ENCODE measurements around the gene IGSF5. TPM values are rescaled to one million over a fixed set of nuclear protein-coding genes. Genes with fewer than 3 reads are reported as not detected.

The IGSF5 gene
- total RNA-seq, 3 donors from 2014 or later (not counting 1 experiment from before 2014, with no cell fraction given) = not detected

DNA sequence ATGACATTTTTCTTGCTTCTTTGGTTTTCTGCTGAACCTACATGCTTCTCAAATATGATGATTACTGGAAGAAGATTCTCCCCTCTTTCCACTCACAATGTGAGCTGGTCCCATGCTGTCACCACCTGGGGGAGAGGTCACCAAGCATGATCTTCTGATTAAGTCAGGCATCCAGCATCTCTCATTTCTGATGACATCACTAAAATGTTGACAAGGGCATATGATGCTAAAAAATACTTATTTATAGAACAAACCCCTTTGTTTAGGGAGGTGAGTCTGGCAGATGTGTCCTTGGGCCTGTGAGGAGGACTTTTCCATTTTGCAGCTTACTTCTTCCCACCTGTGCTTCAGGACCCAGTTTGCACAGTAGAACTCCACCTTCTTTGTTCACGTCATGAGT lies 80.3 kb downstream of the IGSF5 start:
- Mint-ChIP-seq H3K9me3 (peaks cover 2 to 3% of the 10 kb centered on the region in 2 donors), H3K36me3 (no peaks in the 10 kb centered on the region), H3K27me3 (ENCODE audit: low read depth in 2 of 2) (no peaks in the 10 kb centered on the region), H3K4me3 (no peak overlapping the region), H3K4me1 (no peaks in the 10 kb centered on the region), H3K27ac (no peak overlapping the region)
- Histone ChIP-seq H3K27ac (ENCODE audit: low read length) (no peak overlapping the region), H3K27me3 (ENCODE audit: control insufficient read depth, insufficient read depth, low read length) (no peaks in the 10 kb centered on the region), H3K36me3 (ENCODE audit: control insufficient read depth, insufficient read depth, low read length) (no peaks in the 10 kb centered on the region), H3K9me3 (ENCODE audit: control insufficient read depth, insufficient read depth, low read length) (no peaks in the 10 kb centered on the region), H3K4me3 (ENCODE audit: low read length) (no peak overlapping the region), H3K4me1 (ENCODE audit: control insufficient read depth, insufficient read depth, low read length) (no peaks in the 10 kb centered on the region)
- TF ChIP-seq, protein P1, sequence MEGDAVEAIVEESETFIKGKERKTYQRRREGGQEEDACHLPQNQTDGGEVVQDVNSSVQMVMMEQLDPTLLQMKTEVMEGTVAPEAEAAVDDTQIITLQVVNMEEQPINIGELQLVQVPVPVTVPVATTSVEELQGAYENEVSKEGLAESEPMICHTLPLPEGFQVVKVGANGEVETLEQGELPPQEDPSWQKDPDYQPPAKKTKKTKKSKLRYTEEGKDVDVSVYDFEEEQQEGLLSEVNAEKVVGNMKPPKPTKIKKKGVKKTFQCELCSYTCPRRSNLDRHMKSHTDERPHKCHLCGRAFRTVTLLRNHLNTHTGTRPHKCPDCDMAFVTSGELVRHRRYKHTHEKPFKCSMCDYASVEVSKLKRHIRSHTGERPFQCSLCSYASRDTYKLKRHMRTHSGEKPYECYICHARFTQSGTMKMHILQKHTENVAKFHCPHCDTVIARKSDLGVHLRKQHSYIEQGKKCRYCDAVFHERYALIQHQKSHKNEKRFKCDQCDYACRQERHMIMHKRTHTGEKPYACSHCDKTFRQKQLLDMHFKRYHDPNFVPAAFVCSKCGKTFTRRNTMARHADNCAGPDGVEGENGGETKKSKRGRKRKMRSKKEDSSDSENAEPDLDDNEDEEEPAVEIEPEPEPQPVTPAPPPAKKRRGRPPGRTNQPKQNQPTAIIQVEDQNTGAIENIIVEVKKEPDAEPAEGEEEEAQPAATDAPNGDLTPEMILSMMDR (IDR thresholded peaks at IDR 0.05) = no peak
- no peak for DNase-seq
- WGBS (ENCODE audit: insufficient coverage) = 91% methylated on average over 1 of the region's 1 CpG
- ATAC-seq = no peak
- intact Hi-C loops (cut with micrococcal nuclease) = no loop called here

DNA sequence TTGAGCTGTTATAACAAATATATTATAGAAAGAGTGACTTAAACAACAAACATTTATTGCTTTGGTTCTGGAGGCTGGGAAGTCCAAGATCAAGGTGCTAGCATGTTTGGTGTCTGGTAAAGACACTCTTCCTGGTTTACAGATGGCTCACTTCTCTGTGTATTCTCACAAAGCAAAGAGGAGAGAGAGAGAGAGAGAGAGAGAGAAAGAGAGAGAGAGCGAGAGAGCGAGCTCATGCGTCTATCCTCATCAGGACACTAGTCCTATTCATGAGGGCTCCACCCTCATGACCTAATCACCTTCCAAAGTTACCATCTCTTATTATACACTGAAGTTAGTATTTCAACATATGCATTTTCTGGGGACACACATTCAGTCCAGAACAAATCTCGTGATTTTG lies 89.6 kb downstream of the IGSF5 start:
- intact Hi-C loops (cut with micrococcal nuclease) = no loop called here
- Mint-ChIP-seq H3K36me3 (no peaks in the 10 kb centered on the region), H3K4me3 (no peak overlapping the region), H3K4me1 (no peaks in the 10 kb centered on the region), H3K27ac (no peak overlapping the region), H3K27me3 (ENCODE audit: low read depth in 2 of 2) (no peaks in the 10 kb centered on the region), H3K9me3 (peaks cover 0 to 2% of the 10 kb centered on the region in 2 donors)
- DNase-seq = no peak
- no peak overlapping the region for H3K4me3 ChIP-seq (ENCODE audit: low read length)
- ATAC-seq = no peak
- TF ChIP-seq, protein P1 (IDR thresholded peaks at IDR 0.05) = no peak
- no peaks in the 10 kb centered on the region for H3K9me3 ChIP-seq (ENCODE audit: control insufficient read depth, insufficient read depth, low read length)
- 100% methylated on average over 2 of the region's 4 CpGs for WGBS (ENCODE audit: insufficient coverage)
- no peak overlapping the region for H3K27ac ChIP-seq (ENCODE audit: low read length)
- H3K27me3 ChIP-seq (ENCODE audit: control insufficient read depth, insufficient read depth, low read length) = no peaks in the 10 kb centered on the region
- H3K36me3 ChIP-seq (ENCODE audit: control insufficient read depth, insufficient read depth, low read length) = no peaks in the 10 kb centered on the region
- H3K4me1 ChIP-seq (ENCODE audit: control insufficient read depth, insufficient read depth, low read length) = no peaks in the 10 kb centered on the region

DNA sequence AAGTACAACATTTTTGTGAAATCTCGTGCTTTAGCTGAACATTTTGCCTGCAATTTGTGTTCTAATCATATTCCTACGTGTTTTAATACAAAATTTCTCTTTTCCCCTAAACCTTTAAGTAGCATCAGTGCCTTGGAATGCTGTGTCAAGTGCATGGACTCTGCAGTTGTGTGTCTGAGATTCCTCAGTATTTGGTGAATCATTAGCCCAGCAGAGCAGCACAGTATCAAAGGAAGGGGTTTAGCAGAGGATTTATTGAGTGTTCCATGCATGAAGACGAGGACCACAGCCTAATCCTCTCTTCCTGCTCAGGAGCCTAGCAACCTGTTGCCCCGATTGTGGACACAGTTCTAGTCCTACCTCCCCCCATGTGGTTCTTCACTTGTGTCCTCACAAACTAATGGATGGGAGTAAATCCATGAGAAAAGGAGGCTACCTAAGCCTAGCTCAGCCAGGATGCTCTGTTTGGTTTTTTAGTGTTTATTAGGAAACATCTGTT lies 92.9 kb downstream of the IGSF5 start:
- 53% methylated on average over 2 of the region's 4 CpGs for WGBS (ENCODE audit: insufficient coverage)
- Histone ChIP-seq H3K4me3 (ENCODE audit: low read length) (no peak overlapping the region), H3K36me3 (ENCODE audit: control insufficient read depth, insufficient read depth, low read length) (no peaks in the 10 kb centered on the region), H3K27me3 (ENCODE audit: control insufficient read depth, insufficient read depth, low read length) (no peaks in the 10 kb centered on the region), H3K4me1 (ENCODE audit: control insufficient read depth, insufficient read depth, low read length) (no peaks in the 10 kb centered on the region), H3K27ac (ENCODE audit: low read length) (no peak overlapping the region), H3K9me3 (ENCODE audit: control insufficient read depth, insufficient read depth, low read length) (no peaks in the 10 kb centered on the region)
- peaks cover 0 to 2% of the 10 kb centered on the region in 2 donors for H3K9me3 Mint-ChIP-seq
- H3K27me3 Mint-ChIP-seq (ENCODE audit: low read depth in 2 of 2) = peaks cover 0 to 2% of the 10 kb centered on the region in 2 donors
- DNase-seq (no peak), ATAC-seq (no peak)
- no peak overlapping the region for H3K27ac Mint-ChIP-seq
- intact Hi-C loops (cut with micrococcal nuclease) = no loop called here
- TF ChIP-seq, protein P1 (IDR thresholded peaks at IDR 0.05) = no peak
- H3K4me1 Mint-ChIP-seq = no peaks in the 10 kb centered on the region
- H3K4me3 Mint-ChIP-seq = no peak overlapping the region
- no peaks in the 10 kb centered on the region for H3K36me3 Mint-ChIP-seq

All from natural killer cell (primary cell).